Sigmoid colon (tissue), 3 donors: ENCODE results near the gene VWA2.

Experiments
- CTCF ChIP-seq, 4 experiments: fragments of 450-650 bp in 3 of 4; fragments of 200-600 bp in 1 of 4; IDR thresholded peaks; one replicate each; pipeline ENCODE4 v1.5.1; 2016 to 2019; ENCODE audit warnings: antibody characterized with exemption in 4 of 4, mild to moderate bottlenecking in 3 of 4, moderate library complexity in 2 of 4
- POLR2A ChIP-seq, 2 donors: fragments of 450-650 bp; IDR thresholded peaks; one replicate each; pipeline ENCODE4 v1.6.1; 2016; ENCODE audit warnings: antibody characterized with exemption in 2 of 2, mild to moderate bottlenecking in 2 of 2, moderate library complexity in 2 of 2

DNA sequence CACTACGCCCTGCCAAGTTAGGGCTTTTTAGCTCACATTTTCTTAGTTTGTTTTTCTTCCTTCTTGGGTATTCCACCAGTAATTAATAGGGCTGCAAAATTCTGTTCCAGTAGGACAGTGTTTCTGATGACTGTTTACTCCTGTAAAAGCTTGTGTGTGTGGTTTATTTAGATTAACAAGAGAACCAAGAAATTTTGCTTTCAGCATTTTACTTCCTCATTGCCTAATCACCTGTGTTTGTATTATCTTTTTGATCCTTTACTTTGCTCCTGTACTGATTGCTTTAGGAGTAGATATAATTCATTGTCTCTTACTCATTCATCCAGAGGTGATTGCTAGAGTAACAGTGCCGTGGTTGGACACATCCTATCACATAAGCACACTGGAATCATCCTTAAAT lies 32.2 kb upstream of the VWA2 start:
- TF ChIP-seq POLR2A (IDR thresholded peaks at IDR 0.05) = no peak
- TF ChIP-seq CTCF (IDR thresholded peaks at IDR 0.05) = no peak
